Spleen (tissue), 11 donors: Measurements from ENCODE around the gene PACS2. TPM values are rescaled to one million over a fixed set of nuclear protein-coding genes. Genes with fewer than 3 reads are reported as not detected.

Source experiments
- DNase-seq: peaks from one replicate; pipeline ENCODE4 v3.0.0-alpha.2; 2020
- H3K27ac ChIP-seq, 8 donors: fragments of 200-600 bp; sonication (generic) in 7 of 8; 1 replicate in 4 of 8; 2 replicates in 4 of 8; pipeline versions ENCODE4 v1.5.0 to v1.8.0; 2016 to 2021; ENCODE audit warnings: inconsistent platforms in 4 of 8, mild to moderate bottlenecking in 4 of 8, moderate library complexity in 1 of 8
- H3K27me3 ChIP-seq, 7 donors: fragments of 200-600 bp; sonication (generic) in 6 of 7; replicated peaks in 1 of 7; 1 replicate in 4 of 7; 2 replicates in 3 of 7; pipeline versions ENCODE4 v1.5.0 to v1.8.0; 2016 to 2021; ENCODE audit warnings: inconsistent platforms in 3 of 7, mild to moderate bottlenecking in 1 of 7
- H3K36me3 ChIP-seq, 6 donors: fragments of 200-600 bp; sonication (generic) in 5 of 6; 1 replicate in 4 of 6; 2 replicates in 2 of 6; pipeline versions ENCODE4 v1.5.0 to v1.8.0; 2016 to 2021; ENCODE audit warnings: inconsistent platforms in 2 of 6
- H3K4me1 ChIP-seq, 6 donors: fragments of 200-600 bp; sonication (generic) in 5 of 6; 1 replicate in 3 of 6; 2 replicates in 3 of 6; pipeline versions ENCODE4 v1.5.0 to v1.8.0; 2016 to 2021; ENCODE audit warnings: inconsistent platforms in 3 of 6
- H3K4me3 ChIP-seq, 8 donors: fragments of 200-600 bp; sonication (generic) in 7 of 8; 1 replicate in 4 of 8; 2 replicates in 4 of 8; pipeline versions ENCODE4 v1.5.0 to v1.8.0; 2016 to 2021; ENCODE audit warnings: inconsistent platforms in 4 of 8, mild to moderate bottlenecking in 4 of 8, moderate library complexity in 2 of 8
- H3K9me3 ChIP-seq, 8 donors: fragments of 200-600 bp; sonication (generic) in 7 of 8; 1 replicate in 4 of 8; 2 replicates in 4 of 8; pipeline versions ENCODE4 v1.5.0 to v1.8.0; 2016 to 2021; ENCODE audit warnings: inconsistent platforms in 4 of 8
- CTCF ChIP-seq, 11 experiments: fragments of 200-600 bp in 7 of 11; fragments of 450-650 bp in 4 of 11; sonication (generic) in 4 of 11; IDR thresholded peaks in 8 of 11; conservative IDR thresholded peaks in 3 of 11; 1 replicate in 7 of 11; 2 replicates in 4 of 11; pipeline versions ENCODE4 v1.4.0 to v1.8.0; 2016 to 2021; ENCODE audit warnings: antibody characterized with exemption in 11 of 11, inconsistent platforms in 4 of 11, mild to moderate bottlenecking in 1 of 11
- POLR2A ChIP-seq, 3 donors: fragments of 450-650 bp; IDR thresholded peaks; one replicate each; pipeline ENCODE4 v1.5.1; 2017; ENCODE audit warnings: antibody characterized with exemption in 3 of 3, mild to moderate bottlenecking in 1 of 3
- POLR2AphosphoS5 ChIP-seq, 3 donors: sonication (generic); formaldehyde crosslinking; IDR thresholded peaks; one replicate each; pipeline ENCODE4 v1.5.1; 2017; ENCODE audit warnings: antibody characterized with exemption in 3 of 3
- whole genome bisulfite sequencing, 5 donors: extraction: QIAGEN DNeasy Blood & Tissue Kit in 3 of 5; methylation state at CpG; one replicate each; pipeline versions ENCODE4 v1.1.5 to v1.1.7; 2013 to 2018; 5-methylcytosine and 5-hydroxymethylcytosine counted together
- intact Hi-C: fragments of 100-400 bp; cut with DNase I; formaldehyde crosslinking; loops from one replicate; pipeline ENCODE4 v1.15.0; 2023; ENCODE audit warnings: low total_unique reads
- polyA plus RNA-seq, 3 donors: library from polyadenylated mRNA; stranded (reverse); fragments of 200-250 nt; gene quantifications; one replicate each; pipeline ENCODE4 v1.2.1, GENCODE V29; 2013
- total RNA-seq, 7 donors: library from RNA; depleted of rRNA in 3 of 7; stranded (reverse); fragments of >200 nt in 3 of 7; fragmentation: NEBNext Ultra II Directional in 4 of 7; extraction: Animal tissue kit (Norgen Biotek cat#: 25700) in 4 of 7; gene quantifications; one replicate each; pipeline versions ENCODE4 v1.1.0 to v1.2.1, GENCODE V29; 2016 to 2021
- donor health status: healthy with polysubstance abuse.
- donor health status: DM: no; HTN: no; CAD: no; lungs with moderate emphysema.
- donor health status: DM: no; HTN: no; CAD: no.
- donor health status: Bipolar disorder and iron deficiency.
- donor health status: healthy.
- donor health status: DM: no; HTN: no; CAD: no.
- donor health status: DM: yes; HTN: yes; CAD: no.

Gene PACS2
- total and polyA plus RNA-seq, 10 donors: 32.2 to 148 (median 98.7) TPM

GRCh38 chr14:105269405-105269804, 45.1 kb upstream of the PACS2 start:
- intact Hi-C loops: no loop called here
- Histone ChIP-seq H3K27me3 (no peaks in the 10 kb centered on the region), H3K27ac (no peak overlapping the region), H3K9me3 (no peaks in the 10 kb centered on the region), H3K4me3 (no peak overlapping the region), H3K36me3 (peaks cover 0 to 62% (median 11%) of the 10 kb centered on the region in 6 donors), H3K4me1 (no peaks in the 10 kb centered on the region)
- WGBS, 5 donors: 61 to 78% (median 69%) methylated on average over 10 to 11 of the region's 11 CpGs
- TF ChIP-seq POLR2A (IDR thresholded peaks at IDR 0.05) (no peak), POLR2AphosphoS5 (IDR thresholded peaks at IDR 0.05) (no peak), CTCF (IDR thresholded peaks at IDR 0.05 in 8 of 11, conservative IDR thresholded peaks at IDR 0.05 in 3 of 11) (no peak)
- DNase-seq: no peak

- Histone ChIP-seq H3K27me3 (no peaks in the 10 kb centered on the region), H3K27ac (no peak overlapping the region), H3K36me3 (peaks cover 0 to 55% (median 11%) of the 10 kb centered on the region in 6 donors), H3K4me3 (no peak overlapping the region), H3K4me1 (no peaks in the 10 kb centered on the region), H3K9me3 (no peaks in the 10 kb centered on the region)
- TF ChIP-seq POLR2AphosphoS5 (IDR thresholded peaks at IDR 0.05) (no peak), CTCF (IDR thresholded peaks at IDR 0.05 in 8 of 11, conservative IDR thresholded peaks at IDR 0.05 in 3 of 11) (no peak), POLR2A (IDR thresholded peaks at IDR 0.05) (no peak)
- WGBS, 5 donors: 85 to 97% (median 91%) methylated on average over 15 to 22 of the region's 22 CpGs
- DNase-seq: no peak
- intact Hi-C loops: no loop called here
Observed at GRCh38 chr14:105271224-105271890, 43.2 kb upstream of the PACS2 start.

- Histone ChIP-seq H3K4me3 (no peak overlapping the region), H3K27ac (no peak overlapping the region), H3K27me3 (no peaks in the 10 kb centered on the region), H3K9me3 (no peaks in the 10 kb centered on the region), H3K36me3 (peaks cover 0 to 42% (median 8%) of the 10 kb centered on the region in 6 donors), H3K4me1 (no peaks in the 10 kb centered on the region)
- TF ChIP-seq POLR2AphosphoS5 (IDR thresholded peaks at IDR 0.05) (no peak), CTCF (IDR thresholded peaks at IDR 0.05 in 8 of 11, conservative IDR thresholded peaks at IDR 0.05 in 3 of 11) (no peak), POLR2A (IDR thresholded peaks at IDR 0.05) (no peak)
- WGBS, 5 donors: 88 to 94% (median 90%) methylated on average over 6 to 15 of the region's 15 CpGs
- intact Hi-C loops: no loop called here
- DNase-seq: no peak
Observed at GRCh38 chr14:105272623-105273022, 41.9 kb upstream of the PACS2 start.

- TF ChIP-seq CTCF (IDR thresholded peaks at IDR 0.05 in 8 of 11, conservative IDR thresholded peaks at IDR 0.05 in 3 of 11) (no peak), POLR2AphosphoS5 (IDR thresholded peaks at IDR 0.05) (no peak), POLR2A (IDR thresholded peaks at IDR 0.05) (no peak)
- Histone ChIP-seq H3K36me3 (peaks cover 0 to 38% (median 5%) of the 10 kb centered on the region in 6 donors), H3K27me3 (no peaks in the 10 kb centered on the region), H3K27ac (no peak overlapping the region), H3K9me3 (no peaks in the 10 kb centered on the region), H3K4me3 (no peak overlapping the region), H3K4me1 (no peaks in the 10 kb centered on the region)
- no peak for DNase-seq
- intact Hi-C loops: no loop called here
- 85 to 97% (median 93%) methylated on average over 12 of the region's 12 CpGs for WGBS, 5 donors
Observed at GRCh38 chr14:105273062-105273461, 41.5 kb upstream of the PACS2 start.
